Ovary (tissue), 3 donors: ENCODE results near the gene LCP2.

Experiments used
- CTCF ChIP-seq, 3 donors: fragments of 450-650 bp in 2 of 3; fragments of 200-600 bp in 1 of 3; IDR thresholded peaks; one replicate each; pipeline versions ENCODE4 v1.5.1 to v1.8.0; 2016 to 2022; ENCODE audit warnings: antibody characterized with exemption in 3 of 3, mild to moderate bottlenecking in 1 of 3
- POLR2A ChIP-seq: fragments of 450-650 bp; IDR thresholded peaks from one replicate; pipeline ENCODE4 v1.6.1; 2017; ENCODE audit warnings: antibody characterized with exemption, mild to moderate bottlenecking, moderate library complexity
- donor health status: DM: no; HTN: no; CAD: no.

GRCh38 chr5:170303549-170303948 is 6.0 kb upstream of the LCP2 start:
- TF ChIP-seq POLR2A (no peak), CTCF (IDR thresholded peaks at IDR 0.05) (no peak)
